Gastroesophageal sphincter (tissue), 3 donors: ENCODE data around the gene RAB8A.

ENCODE experiments used
- CTCF ChIP-seq, 4 experiments: fragments of 200-600 bp in 2 of 4; fragments of 450-650 bp in 2 of 4; sonication (generic) in 1 of 4; IDR thresholded peaks; one replicate each; pipeline ENCODE4 v1.5.1; 2017 to 2019; ENCODE audit warnings: antibody characterized with exemption in 4 of 4, mild to moderate bottlenecking in 2 of 4, moderate library complexity in 2 of 4
- EP300 ChIP-seq: sonication (generic); formaldehyde crosslinking; IDR thresholded peaks from one replicate; pipeline ENCODE4 v1.6.1; 2017; ENCODE audit warnings: antibody characterized with exemption, mild to moderate bottlenecking

- no peak for TF ChIP-seq EP300
- no peak for TF ChIP-seq CTCF (IDR thresholded peaks at IDR 0.05)
These were observed 43.4 kb downstream of the RAB8A start for GRCh38 chr19:16155128-16155527.
